HG03460 (cell line): ENCODE data around the gene SLC17A3.

Experiments
- ATAC-seq: cut with Tn5 transposase; IDR thresholded peaks from one replicate; pipeline ENCODE4 v1.9.1; 2021; ENCODE audit not compliant: unreplicated experiment

Gene SLC17A3, protein sequence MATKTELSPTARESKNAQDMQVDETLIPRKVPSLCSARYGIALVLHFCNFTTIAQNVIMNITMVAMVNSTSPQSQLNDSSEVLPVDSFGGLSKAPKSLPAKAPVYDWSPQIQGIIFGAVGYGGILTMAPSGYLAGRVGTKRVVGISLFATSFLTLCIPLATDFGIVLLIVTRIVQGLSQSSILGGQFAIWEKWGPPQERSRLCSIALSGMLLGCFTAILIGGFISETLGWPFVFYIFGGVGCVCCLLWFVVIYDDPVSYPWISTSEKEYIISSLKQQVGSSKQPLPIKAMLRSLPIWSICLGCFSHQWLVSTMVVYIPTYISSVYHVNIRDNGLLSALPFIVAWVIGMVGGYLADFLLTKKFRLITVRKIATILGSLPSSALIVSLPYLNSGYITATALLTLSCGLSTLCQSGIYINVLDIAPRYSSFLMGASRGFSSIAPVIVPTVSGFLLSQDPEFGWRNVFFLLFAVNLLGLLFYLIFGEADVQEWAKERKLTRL

DNA sequence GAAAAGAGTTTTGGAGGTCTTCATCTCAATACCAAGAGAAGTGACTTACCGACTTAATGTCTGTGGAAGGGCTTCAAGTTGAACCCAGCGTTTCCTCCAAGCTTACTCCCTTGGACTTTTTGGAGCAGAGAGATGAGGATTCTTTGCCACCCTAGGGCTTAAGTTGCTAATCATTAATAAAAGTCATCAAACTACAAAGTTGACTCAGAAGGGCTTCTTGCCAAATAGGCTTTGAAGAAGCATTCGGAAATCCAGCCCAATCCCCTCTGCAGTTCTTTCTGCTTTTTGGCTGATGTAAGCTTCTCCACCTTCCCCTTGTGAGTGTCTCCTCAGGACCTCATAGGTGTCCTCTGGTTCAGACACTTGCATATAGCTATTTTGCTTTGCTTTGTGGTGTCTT, at the start of gene SLC17A3:
Gene SLC17A3 (minus strand): TSS at position 126 of the 400 bp plus-strand sequence. CDS start 5,856 bp downstream, outside the sequence.
- no peak for ATAC-seq

DNA sequence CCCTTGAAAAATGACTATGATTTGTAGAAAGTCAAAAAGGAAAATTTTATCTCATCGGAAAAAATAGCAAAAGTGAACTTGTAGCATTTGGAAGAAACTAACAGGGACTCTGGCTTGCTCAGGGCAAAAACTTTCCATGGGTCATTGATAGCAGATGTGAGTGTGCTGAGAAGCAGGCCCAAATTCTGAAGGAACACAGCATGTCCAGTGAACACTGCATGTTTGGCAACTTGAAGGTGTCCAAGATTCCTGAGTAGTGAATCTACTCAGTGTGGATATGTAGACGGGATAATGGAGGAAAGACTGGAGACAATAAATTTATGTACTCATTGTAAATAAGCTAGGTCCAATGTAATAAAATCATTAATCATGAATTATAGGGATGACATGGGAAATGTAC, 48.3 kb upstream of the SLC17A3 start:
- no peak for ATAC-seq

DNA sequence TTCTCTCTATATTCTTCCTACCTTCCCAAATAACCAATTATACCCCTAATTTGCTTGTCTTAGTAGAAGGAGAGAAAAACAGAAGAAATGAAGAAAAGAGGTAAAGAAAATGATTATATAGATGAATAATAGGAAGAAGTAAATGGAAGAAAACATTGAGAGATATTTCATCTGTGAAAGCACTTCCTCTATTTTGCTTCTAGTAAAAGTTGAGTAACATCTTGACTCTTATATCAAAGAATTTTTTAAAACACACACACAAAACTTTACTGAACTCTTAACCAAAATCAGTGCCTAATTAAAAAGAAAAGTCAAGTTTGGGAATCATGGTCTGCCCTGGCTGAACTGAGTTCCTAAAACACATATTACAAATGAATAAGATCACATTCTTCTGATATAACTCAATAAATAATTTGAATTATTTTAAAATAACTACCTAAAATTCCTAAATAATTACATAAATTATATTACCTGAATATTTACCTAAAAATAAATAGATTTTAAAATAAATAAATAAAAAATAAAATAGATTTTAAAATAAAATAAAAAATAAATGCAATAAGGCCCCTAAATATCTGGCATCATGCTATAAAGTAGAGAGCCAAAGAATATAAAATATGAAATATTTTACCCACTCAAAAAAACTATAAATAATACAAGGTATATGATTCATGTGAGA, 47.6 kb upstream of the SLC17A3 start:
- no peak for ATAC-seq

GRCh38 chr6:25919657-25920056, 45.6 kb upstream of the SLC17A3 start:
- ATAC-seq = no peak

DNA sequence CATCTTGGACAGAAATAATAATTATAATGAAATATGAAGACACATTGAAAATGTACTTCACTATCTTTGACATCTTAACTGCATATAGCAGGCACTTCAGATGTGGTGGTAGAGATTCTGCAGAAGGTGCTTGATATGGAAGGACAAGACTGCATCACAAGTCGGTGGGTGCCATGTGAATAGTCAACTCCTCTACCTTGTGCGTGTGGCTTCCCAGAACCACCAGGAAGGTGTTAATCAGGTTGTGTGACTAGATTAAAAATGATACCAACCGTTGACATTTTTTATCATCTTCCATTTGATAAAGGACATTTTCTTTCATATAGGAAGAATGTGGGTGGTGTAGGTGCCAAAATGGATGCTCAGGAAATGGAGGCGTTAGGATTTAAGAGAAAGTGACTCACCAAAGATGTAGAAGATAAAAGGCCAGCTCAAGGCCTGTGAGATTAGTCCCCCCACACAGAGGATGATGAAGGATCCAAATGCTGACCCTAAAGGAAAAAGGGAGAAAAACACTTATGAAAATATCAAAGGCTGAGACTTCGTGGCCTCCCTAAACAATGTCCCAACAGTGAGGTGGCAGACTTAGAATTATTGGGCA, 44.1 kb upstream of the SLC17A3 start:
- no peak for ATAC-seq

DNA sequence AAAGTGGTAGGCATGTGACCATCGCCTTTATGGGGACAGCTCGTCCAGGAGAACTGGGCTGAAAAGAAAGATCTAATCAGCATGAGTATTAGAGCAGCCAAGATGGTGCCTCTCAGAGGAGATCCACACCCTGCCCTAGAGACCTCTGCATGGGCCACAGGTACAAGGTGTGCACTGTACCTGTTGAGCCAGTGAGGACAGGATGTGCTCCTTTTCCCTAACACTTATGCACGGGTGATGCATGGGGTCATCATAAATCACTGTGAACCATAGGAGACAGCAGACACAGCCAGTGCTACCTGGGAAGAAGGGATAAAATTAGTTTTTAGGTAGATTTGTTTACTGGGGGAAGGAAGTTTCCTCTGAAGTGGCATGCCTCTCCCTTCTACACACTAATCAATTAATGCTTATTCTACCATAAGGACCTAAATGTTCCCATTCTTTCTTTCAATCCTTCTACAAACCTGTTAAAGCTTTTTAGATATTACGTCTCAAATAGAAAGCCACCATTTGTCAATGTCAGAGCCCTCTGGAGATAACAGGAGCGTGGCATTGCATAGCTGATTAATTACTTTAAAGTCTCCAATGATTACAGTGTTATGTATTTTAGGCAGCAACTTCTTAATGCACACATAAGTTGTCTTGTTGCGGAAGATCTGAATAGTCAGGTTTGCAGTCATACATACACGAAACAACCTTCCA, 42.9 kb upstream of the SLC17A3 start:
- no peak for ATAC-seq

DNA sequence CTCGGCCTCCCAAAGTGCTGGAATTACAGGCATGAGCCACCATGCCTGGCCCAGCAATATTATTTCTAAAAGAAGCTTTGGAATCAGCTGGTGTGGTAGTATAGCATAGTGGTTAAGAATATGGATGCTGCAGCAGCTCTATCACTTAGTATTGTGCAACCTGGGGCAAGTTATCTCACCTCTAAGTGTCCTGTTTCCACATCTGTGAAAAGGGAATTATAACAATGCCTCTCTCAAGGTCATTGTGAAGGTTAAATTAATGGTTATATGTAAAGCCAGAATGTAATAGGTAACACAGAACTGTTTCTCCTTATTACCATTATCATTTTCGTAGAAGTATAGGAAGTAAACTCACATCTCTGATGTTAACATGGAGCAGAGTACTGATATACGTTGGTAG, 42.3 kb upstream of the SLC17A3 start:
- ATAC-seq = no peak

GRCh38 chr6:25913741-25914140, 39.7 kb upstream of the SLC17A3 start:
- no peak for ATAC-seq

DNA sequence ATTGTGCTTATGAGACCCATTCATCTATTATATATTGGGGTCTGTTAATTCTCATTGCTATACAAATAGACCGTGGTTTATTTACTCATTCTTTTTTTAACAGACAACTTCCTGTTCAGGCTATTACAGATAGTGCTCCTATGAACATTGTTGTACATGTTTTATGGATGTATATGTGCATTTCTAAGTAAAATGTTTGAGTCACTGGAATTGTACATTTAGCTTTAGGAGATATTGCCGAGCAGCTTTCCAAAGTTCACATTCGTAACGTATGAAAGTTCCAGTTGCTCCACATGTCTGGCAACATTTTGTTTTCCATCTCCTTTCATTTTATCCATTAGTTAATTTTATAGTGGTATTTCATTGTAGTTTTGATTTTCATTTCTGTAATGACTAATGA, 37.3 kb upstream of the SLC17A3 start:
- no peak for ATAC-seq

DNA sequence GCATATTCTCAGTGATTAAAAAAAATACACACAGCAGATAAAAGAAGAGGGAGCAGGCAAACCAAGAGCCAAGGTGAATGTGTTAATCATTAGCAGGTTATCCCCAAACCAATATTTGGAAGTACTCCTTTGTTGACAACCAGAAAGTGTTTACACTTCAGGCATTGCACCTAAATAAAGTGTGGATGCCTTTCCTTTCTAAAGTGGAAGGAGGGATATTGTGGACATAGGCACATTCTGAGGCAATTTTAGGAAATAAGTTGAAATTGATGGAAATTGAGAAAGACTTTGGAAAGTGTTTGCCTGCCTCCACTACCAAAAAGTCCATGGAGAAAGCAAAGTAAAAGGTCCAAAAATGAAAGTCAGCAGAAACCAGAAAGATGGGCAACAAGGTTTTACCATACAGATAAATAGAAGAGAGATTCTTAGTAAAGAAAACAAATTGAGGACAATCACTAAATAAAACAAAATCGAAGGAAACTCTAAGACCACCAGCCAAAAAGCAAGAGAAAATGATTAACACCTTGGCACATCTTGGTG, 33.5 kb upstream of the SLC17A3 start:
- no peak for ATAC-seq

- ATAC-seq = no peak
Observed at GRCh38 chr6:25903467-25904099, 29.5 kb upstream of the SLC17A3 start.

GRCh38 chr6:25902071-25902470, 28.0 kb upstream of the SLC17A3 start:
- no peak for ATAC-seq

DNA sequence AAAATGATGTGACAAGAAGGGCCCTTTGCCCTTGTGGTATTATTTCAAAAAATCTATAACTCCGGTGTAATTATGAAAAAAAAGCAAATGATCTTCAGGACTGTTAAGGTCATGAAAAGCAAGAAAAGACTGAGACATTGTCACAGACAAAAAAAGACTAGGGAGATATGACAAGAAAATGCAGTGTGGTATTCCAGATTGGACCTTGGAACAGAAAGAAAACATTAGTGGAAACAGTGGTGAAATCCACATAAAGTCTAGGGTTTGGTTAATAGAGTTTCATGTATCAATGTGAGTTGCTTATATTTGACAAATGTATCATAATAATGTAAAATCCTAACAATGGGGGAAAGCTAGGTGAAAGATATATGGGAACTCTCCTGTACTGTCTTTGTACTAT, 26.8 kb upstream of the SLC17A3 start:
- no peak for ATAC-seq

DNA sequence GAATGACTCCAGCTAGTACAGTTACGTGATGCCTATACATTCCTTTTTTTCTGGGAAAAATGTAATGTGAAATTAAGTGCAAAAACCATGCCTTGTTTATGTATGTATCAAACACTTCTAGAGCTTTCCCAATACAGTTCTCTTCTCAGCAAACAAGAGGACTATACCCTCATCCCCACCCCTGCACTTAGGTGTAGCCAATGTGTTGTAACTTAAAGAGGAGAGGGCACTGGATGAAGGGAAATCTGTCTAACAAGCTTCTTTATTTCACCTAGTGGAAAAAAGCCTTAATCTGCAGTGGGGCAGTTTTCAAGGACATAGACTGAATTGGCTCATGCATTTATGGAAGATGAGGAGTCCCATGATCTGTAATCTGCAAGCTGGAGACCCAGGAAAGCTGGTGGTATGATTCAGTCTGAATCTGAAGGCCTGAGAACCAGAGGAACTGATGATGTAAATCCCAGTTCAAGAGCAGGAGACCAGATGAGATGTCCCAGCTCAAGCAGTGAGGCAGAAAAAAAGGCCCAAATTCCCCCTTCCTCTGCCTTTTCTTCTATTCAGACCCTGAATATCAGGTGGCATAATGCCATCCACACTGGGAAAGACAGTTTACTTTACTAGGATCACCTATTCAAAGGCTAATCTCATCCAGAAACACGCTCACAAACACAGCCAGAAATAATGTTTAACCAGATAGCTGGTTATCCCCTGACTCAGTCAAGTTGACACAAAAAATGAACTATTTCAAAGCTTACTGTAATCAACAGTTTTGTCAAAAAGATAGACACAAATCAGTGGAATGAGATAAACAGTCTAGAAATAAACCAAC, 25.8 kb upstream of the SLC17A3 start:
- ATAC-seq = no peak

DNA sequence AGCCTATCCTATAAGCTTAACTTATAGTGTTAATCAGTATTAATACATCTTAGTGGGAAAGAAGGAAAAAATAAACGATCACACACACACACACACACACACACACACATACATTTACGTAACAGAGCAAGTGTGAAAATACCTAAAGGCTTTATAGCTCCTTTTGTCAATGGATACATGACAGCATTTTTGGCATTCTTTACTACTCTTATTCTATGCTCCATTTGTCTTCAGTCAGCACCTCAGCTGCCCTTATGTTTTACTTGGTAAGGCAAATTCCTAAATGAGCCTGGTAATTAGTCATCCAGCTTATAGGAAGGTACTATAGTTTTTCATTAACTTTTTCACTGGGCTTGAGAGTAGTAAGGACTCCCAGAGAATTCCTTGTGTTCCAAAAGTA, 25.1 kb upstream of the SLC17A3 start:
- no peak for ATAC-seq

GRCh38 chr6:25898289-25898977, 24.4 kb upstream of the SLC17A3 start:
- no peak for ATAC-seq

DNA sequence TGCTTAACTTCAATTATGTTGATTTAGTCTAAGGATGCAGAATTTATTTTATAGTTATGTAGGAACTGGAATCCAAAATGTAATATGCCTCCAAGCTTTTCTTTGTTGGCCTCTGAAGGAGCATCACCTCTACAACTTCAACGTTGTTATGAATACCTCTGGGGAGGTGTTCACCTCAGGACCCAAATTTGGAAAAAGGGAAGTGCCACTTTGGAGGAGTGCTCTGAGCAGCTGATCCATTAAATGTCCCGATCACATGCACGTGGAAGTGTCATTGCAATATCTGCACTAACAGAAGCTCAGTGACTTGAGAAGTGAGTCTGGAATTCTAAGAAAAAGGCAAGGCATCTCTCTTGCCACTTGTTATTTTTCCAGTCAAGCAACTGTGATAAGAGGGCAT, 22.2 kb upstream of the SLC17A3 start:
- no peak for ATAC-seq

- ATAC-seq = no peak
Observed at GRCh38 chr6:25895771-25896170, 21.7 kb upstream of the SLC17A3 start.

DNA sequence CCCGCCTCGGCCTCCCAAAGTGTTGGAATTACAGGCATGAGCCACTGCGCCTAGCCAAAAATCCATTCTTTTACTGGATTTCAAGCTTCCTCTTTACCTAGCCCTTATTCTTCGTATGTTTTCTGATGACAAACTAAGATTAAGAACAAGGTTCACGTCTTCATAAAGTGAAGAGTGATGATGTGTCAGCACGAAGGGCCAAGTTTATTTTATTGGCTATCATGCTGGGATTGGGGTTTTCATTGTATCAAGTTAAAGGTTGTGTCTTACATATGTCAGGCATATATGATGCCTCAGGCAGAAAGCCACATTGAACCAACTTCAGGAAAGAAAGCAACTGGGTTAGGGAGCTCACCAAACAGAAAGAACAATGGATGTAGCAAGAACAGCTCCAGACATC, 19.7 kb upstream of the SLC17A3 start:
- ATAC-seq = no peak
